CD4-positive, alpha-beta T cell treated with Interleukin-17A for 4 hours (primary cell): ENCODE data around the gene NEK1.

Experiments used
- DNase-seq: peaks from one replicate; pipeline ENCODE4 v3.0.0-alpha.2; 2020; ENCODE audit warnings: mixed read lengths

NEK1 gene

GRCh38 chr4:169359961-169360360 lies 252.4 kb downstream of the NEK1 start:
- no peak for DNase-seq

GRCh38 chr4:169352360-169352759 lies 260.0 kb downstream of the NEK1 start:
- DNase-seq = no peak

- no peak for DNase-seq
Measured at GRCh38 chr4:169351872-169352271, 260.5 kb downstream of the NEK1 start.

GRCh38 chr4:169348541-169348940 lies 263.8 kb downstream of the NEK1 start:
- no peak for DNase-seq

- DNase-seq = no peak
Measured at GRCh38 chr4:169346840-169347239, 265.5 kb downstream of the NEK1 start.

GRCh38 chr4:169345316-169345721 lies 267.1 kb downstream of the NEK1 start:
- DNase-seq = no peak
